Measurements from ENCODE around the gene PPP5C. TPM values are rescaled to one million over a fixed set of nuclear protein-coding genes. Genes with fewer than 3 reads are reported as not detected.

The PPP5C gene
- total RNA-seq, 1 experiment from 2014 or later, result 58.1 TPM

DNA sequence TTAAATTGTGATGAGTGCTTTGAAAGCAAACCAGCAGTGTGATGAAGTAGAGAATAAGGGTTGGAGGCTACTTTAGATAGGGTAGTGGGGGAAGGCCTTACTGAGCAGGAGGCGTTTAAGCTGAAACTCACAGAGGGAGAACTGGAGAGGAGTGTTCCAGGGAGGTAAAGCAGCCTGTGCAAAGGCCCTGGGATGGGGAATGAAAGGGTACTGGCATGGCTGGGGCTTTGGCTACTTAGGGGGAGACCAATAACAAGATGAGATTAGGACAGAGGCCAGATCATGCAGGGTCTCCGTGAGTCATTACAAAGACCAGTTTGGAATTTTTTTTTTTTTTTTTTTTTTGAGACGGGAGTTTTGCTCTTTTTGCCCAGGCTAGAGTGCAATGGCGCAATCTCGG lies 1.1 kb downstream of the PPP5C start:
- intact Hi-C loops (cut with micrococcal nuclease; ENCODE audit: unreplicated experiment) (loop anchor here (5.0 kb wide), 1 partner anchor 66 kb away; no protein-coding TSS in a partner anchor), in situ Hi-C loops (cut with HindIII; ENCODE audit: low pct_unique_long_range_greater_than_20kb, low sequenced_read_pairs) (no loop called here)
- TF ChIP-seq TCF7L2 (IDR thresholded peaks at IDR 0.05; ENCODE audit: low read depth, low read length), result no peak
- no peak for TF ChIP-seq CTCF (IDR thresholded peaks at IDR 0.05)
- no peak for TF ChIP-seq REST (IDR thresholded peaks at IDR 0.05; ENCODE audit: insufficient read depth in 1 of 2, low read depth in 2 of 2, low read length in 1 of 2)
- TF ChIP-seq POLR2AphosphoS5 (IDR thresholded peaks at IDR 0.05; ENCODE audit: low read depth, low read length), result no peak
- no peak for TF ChIP-seq SIN3A (IDR thresholded peaks at IDR 0.05; ENCODE audit: borderline replicate concordance, insufficient read depth, low read depth, low read length)
- Histone ChIP-seq H3K27ac (ENCODE audit: low read length) (peak overlapping the region; percentile 89), H3K4me3 (ENCODE audit: low read depth in 2 of 2, low read length in 2 of 2) (peak overlapping the region; percentile 57 to 58), H3K36me3 (ENCODE audit: control insufficient read depth, insufficient read depth, low read length) (no peaks in the 10 kb centered on the region), H3K4me1 (ENCODE audit: control insufficient read depth, insufficient read depth, low read length) (peaks cover 3% of the 10 kb centered on the region; the same call in 1 of the 2 replicates), H3K27me3 (ENCODE audit: control insufficient read depth, insufficient read depth, low read length) (no peaks in the 10 kb centered on the region), H3K9me3 (ENCODE audit: control insufficient read depth, insufficient read depth, low read depth, low read length) (no peaks in the 10 kb centered on the region)
- POLR2A ChIA-PET, result no interaction called here
- ATAC-seq (no peak), DNase-seq (ENCODE audit: low read depth, low spot score) (no peak)
- CTCF ChIA-PET, result interaction anchor here (0.6 to 0.7 kb wide), 2 partner anchors 15 to 65 kb away, joined by 3 to 5 read pairs; no protein-coding TSS in a partner anchor
- TSS peak; percentile 86 for BruUV-seq (replicated peaks)

- Histone ChIP-seq H3K9me3 (ENCODE audit: control insufficient read depth, insufficient read depth, low read depth, low read length) (no peaks in the 10 kb centered on the region), H3K27ac (ENCODE audit: low read length) (no peak overlapping the region), H3K27me3 (ENCODE audit: control insufficient read depth, insufficient read depth, low read length) (no peaks in the 10 kb centered on the region), H3K36me3 (ENCODE audit: control insufficient read depth, insufficient read depth, low read length) (no peaks in the 10 kb centered on the region), H3K4me1 (ENCODE audit: control insufficient read depth, insufficient read depth, low read length) (peaks cover 3% of the 10 kb centered on the region; the same call in 1 of the 2 replicates), H3K4me3 (ENCODE audit: low read depth in 2 of 2, low read length in 2 of 2) (no peak overlapping the region)
- ATAC-seq, result no peak
- intact Hi-C loops (cut with micrococcal nuclease; ENCODE audit: unreplicated experiment) (loop anchor here (5.0 kb wide), 1 partner anchor 67 kb away; no protein-coding TSS in a partner anchor), in situ Hi-C loops (cut with HindIII; ENCODE audit: low pct_unique_long_range_greater_than_20kb, low sequenced_read_pairs) (no loop called here)
- DNase-seq (ENCODE audit: low read depth, low spot score), result no peak
- TF ChIP-seq POLR2AphosphoS5 (IDR thresholded peaks at IDR 0.05; ENCODE audit: low read depth, low read length) (no peak), SIN3A (IDR thresholded peaks at IDR 0.05; ENCODE audit: borderline replicate concordance, insufficient read depth, low read depth, low read length) (no peak), REST (IDR thresholded peaks at IDR 0.05; ENCODE audit: insufficient read depth in 1 of 2, low read depth in 2 of 2, low read length in 1 of 2) (no peak), CTCF (IDR thresholded peaks at IDR 0.05) (no peak), TCF7L2 (IDR thresholded peaks at IDR 0.05; ENCODE audit: low read depth, low read length) (no peak)
- POLR2A ChIA-PET, result no interaction called here
- CTCF ChIA-PET, result no interaction called here
- no TSS peak for BruUV-seq (replicated peaks)
These were observed 2.6 kb downstream of the PPP5C start for GRCh38 chr19:46349311-46349993.

Data from Panc1 (cell line).